Measurements from ENCODE around the gene DOCK8. TPM values are rescaled to one million over a fixed set of nuclear protein-coding genes. Genes with fewer than 3 reads are reported as not detected.
A peak's percentile ranks its signal among the peaks of the same experiment; 100 is the strongest.

The DOCK8 gene
- polyA plus RNA-seq, 2 of the 4 experiments (the other 2 are of a cell fraction), result 0.27 to 0.68 TPM

GRCh38 chr9:289121-289520 is 74.5 kb downstream of the DOCK8 start:
- no peak for DNase-seq (ENCODE audit: low read depth in 1 of 2, low spot score in 1 of 2)
- ChIA-PET POLR2A (no interaction called here), CTCF (interaction anchor here (0.7 kb wide), 1 partner anchor 22 kb away, joined by 3 read pairs; no protein-coding TSS in a partner anchor)
- under 1% methylated on average over 4 of the region's 4 CpGs for WGBS (ENCODE audit: missing lambda C conversion rate)
- Histone ChIP-seq H3K4me1 (no peaks in the 10 kb centered on the region), H3K4me2 (no peak overlapping the region), H3K4me3 (no peak overlapping the region), H3K27ac (no peak overlapping the region), H3K9me3 (no peaks in the 10 kb centered on the region)
- no peak for ATAC-seq
- TF ChIP-seq MAFK (IDR thresholded peaks at IDR 0.05; ENCODE audit: partially characterized antibody) (no peak), ZFP36 (IDR thresholded peaks at IDR 0.05; ENCODE audit: borderline replicate concordance, partially characterized antibody) (no peak)
- no peak for FAIRE-seq

- FAIRE-seq, result no peak
- no peak overlapping the region for H3K4me3 ChIP-seq
- no peak overlapping the region for H3K4me2 ChIP-seq
- ATAC-seq, result peak; percentile 48 to 60; a peak in 2 of 6 replicates
- H3K9me3 ChIP-seq, result no peaks in the 10 kb centered on the region
- H3K27ac ChIP-seq, result no peak overlapping the region
- no peak for DNase-seq (ENCODE audit: low read depth in 1 of 2, low spot score in 1 of 2)
- ChIA-PET CTCF (no interaction called here), POLR2A (no interaction called here)
- no peak for TF ChIP-seq ZFP36 (IDR thresholded peaks at IDR 0.05; ENCODE audit: borderline replicate concordance, partially characterized antibody)
- TF ChIP-seq HDAC2 (IDR thresholded peaks at IDR 0.05), result no peak
- TF ChIP-seq MAX (IDR thresholded peaks at IDR 0.05), result no peak
- TF ChIP-seq NR3C1 (IDR thresholded peaks at IDR 0.05), result no peak
- TF ChIP-seq CHD4 (IDR thresholded peaks at IDR 0.05; ENCODE audit: borderline replicate concordance), result no peak
- TF ChIP-seq HMGXB4 (CRISPR knock-in tag; IDR thresholded peaks at IDR 0.05; ENCODE audit: borderline replicate concordance), result no peak
- TF ChIP-seq TFCP2L1 (CRISPR knock-in tag; IDR thresholded peaks at IDR 0.05), result no peak
- no peak for TF ChIP-seq E2F6 (IDR thresholded peaks at IDR 0.05; ENCODE audit: borderline replicate concordance, low read depth)
- no peak for TF ChIP-seq RNF2 (IDR thresholded peaks at IDR 0.05; ENCODE audit: borderline replicate concordance, low read depth)
- TF ChIP-seq RFX5 (IDR thresholded peaks at IDR 0.05), result no peak
- TF ChIP-seq FOSB (CRISPR knock-in tag; IDR thresholded peaks at IDR 0.05), result no peak
- no peak for TF ChIP-seq REST (IDR thresholded peaks at IDR 0.05)
- no peak for TF ChIP-seq BHLHE40 (IDR thresholded peaks at IDR 0.05; ENCODE audit: low read depth, low read length)
- TF ChIP-seq PHF8 (IDR thresholded peaks at IDR 0.05; ENCODE audit: borderline replicate concordance, low read depth), result no peak
- no peak for TF ChIP-seq HES2 (IDR thresholded peaks at IDR 0.05)
- TF ChIP-seq MAFK (IDR thresholded peaks at IDR 0.05; ENCODE audit: partially characterized antibody), result no peak
- peaks cover 11% of the 10 kb centered on the region for H3K4me1 ChIP-seq
- 32% methylated on average over 1 of the region's 1 CpG for WGBS (ENCODE audit: missing lambda C conversion rate)
Observed at GRCh38 chr9:292915-293314, 78.2 kb downstream of the DOCK8 start.

GRCh38 chr9:295576-295975 is 80.9 kb downstream of the DOCK8 start:
- CTCF ChIA-PET, result interaction anchor here (1.3 kb wide), 1 partner anchor 80 kb away, joined by 3 read pairs; no protein-coding TSS in a partner anchor
- no peaks in the 10 kb centered on the region for H3K9me3 ChIP-seq
- H3K27ac ChIP-seq, result no peak overlapping the region
- no peak overlapping the region for H3K4me3 ChIP-seq
- no peak overlapping the region for H3K4me2 ChIP-seq
- DNase-seq (ENCODE audit: low read depth in 1 of 2, low spot score in 1 of 2) (no peak), FAIRE-seq (no peak), ATAC-seq (no peak)
- POLR2A ChIA-PET, result no interaction called here
- TF ChIP-seq USF2 (IDR thresholded peaks at IDR 0.05) (no peak), RCOR1 (IDR thresholded peaks at IDR 0.05; ENCODE audit: low read depth, low read length) (no peak), TP53 (CRISPR knock-in tag; IDR thresholded peaks at IDR 0.05) (no peak), TFCP2L1 (CRISPR knock-in tag; IDR thresholded peaks at IDR 0.05) (no peak), NFE2L2 (conservative IDR thresholded peaks at IDR 0.05; ENCODE audit: low read length) (no peak), JUN (IDR thresholded peaks at IDR 0.05) (no peak), SMC3 (IDR thresholded peaks at IDR 0.05) (no peak), HDAC2 (IDR thresholded peaks at IDR 0.05) (no peak), POLR2A (IDR thresholded peaks at IDR 0.05; ENCODE audit: low read length) (no peak), ESRRA (IDR thresholded peaks at IDR 0.05; ENCODE audit: borderline replicate concordance, low read length) (no peak), FOSL2 (IDR thresholded peaks at IDR 0.05) (no peak), FOSL2 (CRISPR knock-in tag; IDR thresholded peaks at IDR 0.05) (no peak), RNF2 (IDR thresholded peaks at IDR 0.05; ENCODE audit: borderline replicate concordance, low read depth) (no peak), ZSCAN20 (CRISPR knock-in tag; IDR thresholded peaks at IDR 0.05) (no peak)
- peaks cover 11% of the 10 kb centered on the region for H3K4me1 ChIP-seq
